CD4-positive, alpha-beta T cell treated with Interleukin-1 beta for 1 hour (primary cell): ENCODE data around the gene MACROD2.
A peak's percentile ranks its signal among the peaks of the same experiment; 100 is the strongest.
"Not testable (repeated sequence)": the region's sequence is repeated elsewhere in the genome, so short reads cannot be mapped to it uniquely, and the experiment has no call there.

Source experiments
- DNase-seq, 2 donors: peaks; one replicate each; pipeline ENCODE4 v3.0.0-alpha.2; 2020 to 2022

Gene MACROD2

DNA sequence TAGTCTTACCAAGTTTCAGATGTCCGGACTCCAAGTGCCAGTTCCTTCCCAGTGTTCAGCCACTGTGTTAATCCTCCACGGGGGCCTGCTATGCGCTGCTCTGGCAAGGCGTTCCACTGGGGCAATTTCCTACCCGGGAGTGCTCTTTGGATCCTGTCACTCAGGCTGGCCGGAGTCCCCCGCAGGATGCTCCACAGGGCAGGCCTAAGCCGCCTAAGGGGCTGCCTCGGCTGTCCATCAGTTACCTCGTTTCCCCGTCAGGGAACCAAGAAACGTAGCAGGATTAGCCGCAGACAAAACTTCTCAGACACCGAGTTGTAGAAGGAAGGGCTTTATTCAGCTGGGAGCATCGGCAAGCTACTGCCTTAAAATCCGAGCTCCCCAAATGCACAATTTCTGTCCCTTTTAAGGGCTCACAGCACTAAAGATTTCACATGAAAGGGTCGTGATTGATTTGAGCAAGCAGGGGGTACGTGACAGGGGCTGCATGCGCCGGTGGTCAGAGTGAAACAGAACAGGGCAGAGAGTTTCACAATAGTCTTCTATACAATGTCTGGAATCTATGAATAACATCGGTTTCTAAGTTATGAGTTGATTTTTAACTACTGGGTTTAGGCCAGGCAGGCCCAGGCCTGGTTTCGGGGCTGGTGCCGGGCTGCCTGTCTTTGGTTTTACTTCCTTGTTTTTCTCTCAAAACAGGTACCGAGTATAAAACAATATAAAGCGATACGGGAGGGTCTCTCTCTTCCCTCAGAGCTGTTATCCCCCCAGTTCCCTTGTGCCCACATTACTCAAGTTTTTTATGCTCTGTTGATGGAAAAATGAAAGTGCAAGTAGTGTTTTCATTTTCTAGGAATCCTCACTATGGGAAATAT is 1990.4 kb downstream of the MACROD2 start:
- peak in 1 of 2 donors; percentile 47 for DNase-seq

DNA sequence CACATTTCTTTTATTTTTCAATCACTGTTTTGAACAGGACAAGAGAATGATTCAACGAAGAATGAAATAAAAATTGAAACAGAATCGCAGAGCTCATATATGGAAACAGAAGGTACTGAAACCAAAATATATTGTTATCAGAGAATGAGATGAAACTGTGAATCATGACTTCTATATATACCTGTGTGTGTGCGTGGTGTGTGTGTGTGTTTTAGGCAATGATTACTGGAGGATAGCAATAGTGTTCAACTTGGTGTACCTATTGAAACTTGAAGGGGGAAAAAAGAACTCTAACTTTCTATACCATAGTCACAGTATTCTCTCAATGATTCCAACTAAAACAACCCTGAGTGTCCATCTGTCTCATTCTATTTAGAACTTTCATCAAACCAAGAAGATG is 1991.4 kb downstream of the MACROD2 start:
- no peak for DNase-seq

GRCh38 chr20:15991279-15991678 is 1996.0 kb downstream of the MACROD2 start:
- DNase-seq, result no peak

DNA sequence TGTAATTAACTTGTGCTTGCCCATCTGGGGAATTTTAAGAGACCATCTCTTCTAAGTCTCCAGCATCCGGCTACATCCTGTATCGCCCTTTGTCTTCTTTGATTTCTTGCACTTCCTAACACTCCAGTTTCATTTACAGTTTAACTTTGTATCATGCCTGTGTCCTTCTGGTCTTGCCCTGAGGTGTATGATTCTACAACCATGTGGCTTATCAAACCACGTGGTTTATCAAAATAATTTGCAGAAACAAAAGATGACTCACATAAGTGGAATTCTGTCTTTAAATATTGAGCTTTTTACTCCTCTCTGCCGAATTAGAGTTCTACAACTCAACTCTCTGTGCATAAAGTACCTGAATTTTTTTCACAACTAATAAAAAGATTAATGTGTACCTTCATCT is 1997.2 kb downstream of the MACROD2 start:
- DNase-seq, result no peak

DNA sequence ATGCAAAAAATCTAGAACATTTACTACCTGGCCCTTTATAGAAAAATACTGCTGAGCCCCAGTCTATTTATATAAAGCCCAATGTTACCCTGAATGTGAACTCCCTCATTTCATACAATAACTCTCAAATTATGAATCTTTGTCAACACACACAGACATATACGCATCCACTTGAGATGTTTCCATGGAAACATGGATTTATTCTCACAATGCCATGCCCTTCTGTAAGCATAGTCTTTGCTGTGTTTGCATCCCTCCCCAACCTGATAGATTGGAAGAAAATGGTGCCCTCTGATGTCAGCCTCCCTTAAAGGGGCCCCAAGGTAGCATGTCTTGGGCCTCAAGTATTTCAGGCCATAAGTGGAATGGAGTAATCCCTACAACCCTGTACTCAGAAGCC is 2004.8 kb downstream of the MACROD2 start:
- DNase-seq, result no peak

DNA sequence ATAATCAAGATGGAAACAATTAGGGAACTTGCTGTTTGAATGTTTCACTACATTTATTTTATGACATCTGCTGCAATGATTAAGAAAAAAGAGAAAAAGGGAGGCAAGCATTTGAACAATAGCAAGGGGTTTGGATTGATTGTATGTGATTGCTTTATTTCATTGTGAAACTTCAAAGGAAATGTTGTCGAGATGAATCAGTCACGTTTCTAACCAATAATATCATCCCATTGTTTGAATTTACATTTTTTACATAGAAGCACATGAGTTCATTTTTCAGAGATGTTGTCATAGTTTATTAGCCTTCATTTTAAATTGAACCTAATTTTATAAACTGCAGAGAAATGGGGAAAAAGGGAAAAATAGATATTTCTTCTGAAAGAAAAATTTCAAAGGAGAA is 2006.0 kb downstream of the MACROD2 start:
- no peak for DNase-seq

GRCh38 chr20:16003310-16003709 is 2008.0 kb downstream of the MACROD2 start:
- DNase-seq, result no peak

GRCh38 chr20:16004108-16004854 is 2009.0 kb downstream of the MACROD2 start:
- DNase-seq, result no peak

- DNase-seq, result no peak
Observed at GRCh38 chr20:16005021-16005914, 2010.0 kb downstream of the MACROD2 start.

DNA sequence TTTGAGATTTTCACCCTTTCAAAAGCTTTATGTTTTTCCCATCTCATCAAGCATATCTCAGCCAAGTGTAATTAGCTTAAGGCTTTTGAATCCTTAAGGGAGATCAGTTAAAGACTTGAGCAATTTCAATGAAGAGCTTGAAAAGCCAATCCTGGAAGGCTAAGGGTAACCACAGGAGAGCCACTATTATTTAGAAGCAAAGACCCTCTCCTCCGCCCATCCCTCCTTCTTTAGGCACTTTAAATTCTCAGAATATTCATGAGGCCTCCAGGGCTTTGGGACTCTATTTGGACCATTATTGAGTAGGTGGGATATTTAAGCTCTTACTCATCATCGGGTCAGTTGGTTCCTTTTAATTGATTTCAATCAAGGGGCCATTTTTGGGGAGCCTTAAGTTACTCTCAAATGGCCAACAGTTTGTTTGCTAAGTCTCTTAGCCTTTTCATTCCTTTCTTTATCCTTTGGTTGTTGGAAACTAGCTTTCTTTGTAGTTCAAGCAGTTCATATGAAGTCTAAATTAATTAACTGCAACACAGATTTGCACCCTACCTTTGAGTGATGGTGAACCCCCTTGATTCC is 2010.7 kb downstream of the MACROD2 start:
- no peak for DNase-seq

GRCh38 chr20:16007164-16007563 is 2011.8 kb downstream of the MACROD2 start:
- no peak for DNase-seq

- DNase-seq, result no peak
Observed at GRCh38 chr20:16007962-16008361, 2012.6 kb downstream of the MACROD2 start.

- DNase-seq, result no peak
Observed at GRCh38 chr20:16011056-16011455, 2015.7 kb downstream of the MACROD2 start.

DNA sequence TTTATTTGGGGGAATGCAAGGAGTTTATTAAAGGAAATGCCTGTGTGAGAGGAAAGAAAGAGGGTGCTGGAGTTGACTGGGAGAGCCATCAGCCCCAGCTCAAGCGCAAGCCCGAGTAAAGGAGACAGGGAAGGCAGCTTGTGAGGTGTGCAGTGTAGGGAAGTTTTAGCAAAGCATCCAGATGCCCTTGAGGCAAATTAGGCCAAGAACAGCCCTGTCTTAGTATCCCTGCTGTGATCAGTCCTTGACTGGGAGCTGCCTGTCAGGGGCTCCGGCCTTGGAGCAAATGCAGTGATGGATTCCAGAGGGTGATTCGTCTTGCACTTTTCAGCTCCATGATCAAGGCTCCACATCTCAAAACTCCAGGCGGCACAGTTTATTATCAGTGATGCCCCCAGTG is 2016.2 kb downstream of the MACROD2 start:
- DNase-seq, result no peak

DNA sequence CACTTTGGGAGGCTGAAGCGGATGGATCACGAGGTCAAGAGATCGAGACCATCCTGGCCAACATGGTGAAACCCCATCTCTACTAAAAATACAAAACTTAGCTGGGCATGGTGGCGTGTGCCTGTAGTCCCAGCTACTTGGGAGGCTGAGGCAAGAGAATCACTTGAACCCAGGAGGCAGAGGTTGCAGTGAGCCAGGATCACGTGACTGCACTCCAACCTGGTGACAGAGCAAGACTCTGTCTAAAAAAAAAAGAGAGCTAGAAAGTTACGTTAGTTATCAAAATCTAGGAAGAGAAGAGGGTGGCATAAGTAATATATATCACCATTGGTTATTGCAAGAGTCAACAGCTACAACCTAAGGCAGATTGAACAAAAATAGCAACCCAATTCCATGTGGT is 2017.6 kb downstream of the MACROD2 start:
- not testable (repeated sequence) for DNase-seq

DNA sequence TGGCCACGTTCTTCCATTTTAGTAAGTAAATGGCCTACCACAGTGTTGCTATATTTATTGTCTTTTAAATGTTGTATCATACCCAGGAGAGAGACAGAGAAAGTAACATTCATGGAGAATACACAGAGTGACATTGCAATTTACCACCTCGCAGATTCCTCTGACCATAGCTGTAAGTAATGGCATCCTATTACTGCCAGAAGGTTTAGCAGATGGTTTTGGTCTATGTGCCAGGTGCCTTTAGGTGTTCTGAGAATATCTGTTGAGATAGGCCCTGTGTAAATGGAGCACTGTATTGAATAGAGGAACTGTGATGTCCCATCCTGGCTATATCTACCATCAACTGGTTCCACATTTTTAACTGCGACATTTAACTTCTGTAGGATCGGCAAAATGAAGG is 2018.3 kb downstream of the MACROD2 start:
- no peak for DNase-seq

DNA sequence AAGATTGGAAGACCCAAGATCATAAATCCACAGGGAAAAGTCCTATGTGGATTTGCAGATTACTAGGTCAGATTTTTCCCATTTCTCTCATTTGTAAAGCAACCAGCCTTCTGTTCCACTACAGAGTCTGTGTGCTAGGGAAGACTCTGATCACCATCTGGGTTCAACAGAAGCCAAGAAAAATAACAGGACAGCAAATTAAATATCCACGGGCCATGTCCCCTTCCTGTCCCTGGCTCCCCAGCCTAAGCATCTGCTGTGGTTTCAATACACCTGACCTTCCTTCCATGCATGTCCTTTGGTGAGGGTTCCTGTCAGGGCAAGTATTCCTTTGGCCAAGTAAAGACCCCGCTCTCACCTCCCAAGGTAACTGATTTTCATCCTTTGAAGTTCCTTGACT is 2019.1 kb downstream of the MACROD2 start:
- no peak for DNase-seq

DNA sequence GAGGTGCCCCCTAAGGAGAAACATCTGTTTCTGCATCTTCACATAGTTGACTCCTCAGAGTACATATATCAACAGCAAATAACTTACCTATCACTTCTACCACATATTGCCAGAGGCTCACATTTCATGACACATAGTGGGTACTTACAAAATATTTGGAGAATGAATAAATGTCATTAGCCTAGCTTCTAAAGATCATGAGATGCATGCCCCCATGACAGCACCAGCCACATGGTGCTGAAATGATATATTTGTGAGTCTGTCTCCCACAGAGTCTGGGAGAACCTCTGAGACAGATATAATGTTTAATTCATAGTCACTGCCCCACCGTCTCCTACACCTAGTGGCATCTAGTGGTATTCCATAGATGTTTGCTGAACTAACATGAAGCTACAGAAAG is 2022.3 kb downstream of the MACROD2 start:
- DNase-seq, result no peak

DNA sequence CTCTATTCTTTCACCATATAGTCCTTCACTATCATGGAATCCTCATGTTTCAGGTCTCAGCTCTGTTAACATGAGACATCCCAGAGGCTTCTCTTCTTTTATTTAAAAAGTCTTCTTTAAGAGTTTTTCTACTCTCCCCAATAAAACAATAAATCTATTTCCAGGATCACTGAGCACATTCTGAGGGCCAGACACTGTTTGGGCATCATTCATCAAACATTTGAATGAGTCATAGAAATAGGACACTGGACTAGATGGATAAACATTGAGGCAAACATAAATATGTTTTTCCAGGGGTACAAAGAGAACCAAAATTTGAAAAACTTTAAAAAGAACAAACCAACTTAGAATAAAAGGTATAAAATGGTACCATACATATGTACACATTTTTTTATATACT is 2023.6 kb downstream of the MACROD2 start:
- DNase-seq, result no peak

DNA sequence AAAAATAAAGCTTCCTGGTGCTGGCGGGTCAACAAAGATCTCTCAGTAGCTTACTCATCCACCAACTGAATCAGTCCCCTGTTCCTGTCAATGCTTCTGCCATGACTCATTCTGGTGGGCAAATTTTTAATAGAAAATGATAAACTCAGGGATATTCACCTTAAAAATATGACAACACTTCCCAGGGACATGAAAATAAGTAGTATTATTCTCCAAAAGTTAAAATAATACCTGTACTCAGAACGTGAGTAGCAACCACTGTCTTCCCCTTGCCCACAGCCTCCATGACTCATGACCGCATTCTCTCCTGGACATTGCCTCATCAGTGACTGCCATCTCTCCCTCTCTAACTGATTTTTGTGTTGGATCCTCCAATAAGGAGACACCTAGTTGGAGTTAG is 2025.7 kb downstream of the MACROD2 start:
- no peak for DNase-seq

DNA sequence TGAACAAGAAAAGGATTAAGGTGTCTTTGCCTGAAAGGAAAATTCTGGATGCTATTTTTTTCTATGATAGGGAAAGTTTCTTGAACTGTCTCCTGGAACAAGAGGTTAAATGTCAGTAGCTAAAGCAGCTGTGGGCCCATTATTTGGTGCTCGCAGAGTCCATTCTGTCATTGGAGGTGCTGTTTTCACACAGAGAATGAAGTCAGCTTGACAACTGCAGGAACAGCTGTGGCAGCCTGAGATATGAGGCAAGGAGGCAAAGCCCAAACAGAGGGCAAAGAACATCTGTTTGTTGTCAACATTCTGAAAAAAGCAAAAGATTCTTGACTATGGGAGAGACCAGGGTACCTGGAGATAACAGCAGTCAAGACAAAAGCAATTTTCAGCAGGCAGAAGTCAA is 2029.8 kb downstream of the MACROD2 start:
- DNase-seq, result no peak

DNA sequence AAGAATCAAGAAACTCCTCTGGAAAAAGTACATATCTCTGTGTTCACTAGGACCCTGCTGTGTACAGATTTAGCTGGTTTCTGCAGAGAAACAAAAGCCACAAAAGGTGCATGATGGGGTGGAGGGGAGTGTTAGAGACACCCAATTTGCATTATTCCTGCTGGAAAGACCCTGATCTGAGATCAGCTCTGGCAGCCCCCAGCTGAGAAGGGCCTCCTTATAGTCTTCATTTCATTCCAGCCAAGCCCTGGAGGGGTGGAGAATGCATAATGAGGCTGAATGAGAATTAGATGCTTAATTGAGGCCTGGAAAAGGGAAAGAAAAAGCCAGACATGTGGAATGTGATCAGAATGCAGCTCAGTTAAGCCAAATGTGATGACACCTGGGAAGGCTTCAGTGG is 2032.4 kb downstream of the MACROD2 start:
- DNase-seq, result no peak

- no peak for DNase-seq
Observed at GRCh38 chr20:16028923-16029322, 2033.6 kb downstream of the MACROD2 start.
